HG03558 (cell line): Measurements from ENCODE around the gene ABCA4.

ENCODE experiments used
- ATAC-seq: cut with Tn5 transposase; IDR thresholded peaks from one replicate; pipeline ENCODE4 v1.9.1; 2021; ENCODE audit warnings: moderate number of reproducible peaks; ENCODE audit not compliant: unreplicated experiment; ENCODE audit errors: extremely low read depth

Gene ABCA4

DNA sequence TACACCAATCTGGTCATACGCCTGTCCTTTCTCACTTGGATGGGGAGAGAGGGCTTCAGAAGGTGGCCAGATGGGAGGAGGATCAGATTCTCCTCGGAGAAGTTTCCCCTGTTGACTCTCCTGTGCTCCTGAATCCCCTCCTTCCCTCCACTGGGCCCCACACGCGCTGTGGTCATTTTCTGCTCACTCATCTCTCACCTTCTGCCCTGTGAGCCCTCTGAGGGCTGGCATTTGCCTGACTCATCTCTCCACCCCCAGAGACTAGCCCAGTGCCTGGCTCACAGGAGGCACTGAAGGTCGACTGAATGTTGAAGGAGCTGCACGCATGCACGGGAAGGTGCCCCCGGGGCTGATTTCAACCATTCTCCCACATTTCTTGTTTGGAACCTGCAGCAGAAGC lies 14.2 kb downstream of the ABCA4 start:
- ATAC-seq, result no peak

- ATAC-seq, result no peak
Observed at GRCh38 chr1:94105957-94106529, 14.9 kb downstream of the ABCA4 start.

DNA sequence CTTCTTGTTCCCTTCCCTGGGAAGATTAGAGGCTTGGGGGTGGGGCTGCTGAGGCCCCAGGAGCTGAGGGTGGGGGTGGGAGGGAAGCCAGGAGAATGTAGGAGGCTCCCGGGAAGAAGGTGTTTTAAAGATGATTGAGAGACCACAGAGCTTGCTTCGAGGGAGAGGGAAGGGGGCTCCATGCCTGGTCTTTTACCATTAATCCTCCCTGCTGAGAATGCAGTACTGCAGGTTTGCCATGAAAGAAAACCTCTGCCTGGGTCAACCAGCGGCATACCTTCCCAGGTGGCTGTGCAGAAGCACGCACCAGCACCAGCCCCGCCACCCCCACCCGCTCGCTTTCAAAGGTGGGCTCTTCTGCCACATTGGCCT lies 15.4 kb downstream of the ABCA4 start:
- no peak for ATAC-seq

DNA sequence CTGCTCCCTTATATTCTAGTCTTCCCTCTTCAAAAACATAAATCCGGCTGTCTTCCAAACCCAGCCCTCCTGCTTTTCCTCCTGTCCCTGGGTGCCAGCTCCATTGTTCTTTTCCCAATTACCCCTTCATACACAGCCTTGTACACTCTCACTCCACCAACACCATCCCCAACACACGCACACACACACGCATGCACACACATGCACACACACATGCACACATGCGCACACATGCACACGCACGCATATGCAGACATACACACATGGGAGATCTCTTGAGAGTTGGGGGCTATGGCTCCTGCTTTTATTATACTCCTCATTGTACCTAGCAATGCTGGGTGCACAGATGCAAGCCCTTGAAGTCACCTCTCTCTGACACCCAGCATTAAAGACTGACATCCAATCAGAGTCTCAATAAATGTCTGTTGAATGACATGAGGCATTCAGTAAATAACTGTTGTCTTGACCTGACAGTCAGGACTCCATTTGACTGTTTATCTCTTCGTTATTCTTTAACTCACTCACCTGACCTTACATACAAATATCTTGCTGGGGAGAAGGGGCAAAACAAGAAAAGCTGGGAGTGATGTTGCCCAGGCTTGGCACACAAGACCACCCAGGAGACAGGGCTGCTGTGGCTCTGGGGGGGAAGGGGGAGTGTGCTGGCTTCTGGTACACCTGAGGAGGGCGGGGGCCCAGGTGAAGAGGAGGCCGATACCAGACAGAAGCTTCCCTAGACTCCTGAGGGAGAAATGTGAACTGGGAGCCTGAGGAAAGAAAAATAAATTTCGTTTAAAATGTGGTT lies 16.0 kb downstream of the ABCA4 start:
- ATAC-seq, result no peak

DNA sequence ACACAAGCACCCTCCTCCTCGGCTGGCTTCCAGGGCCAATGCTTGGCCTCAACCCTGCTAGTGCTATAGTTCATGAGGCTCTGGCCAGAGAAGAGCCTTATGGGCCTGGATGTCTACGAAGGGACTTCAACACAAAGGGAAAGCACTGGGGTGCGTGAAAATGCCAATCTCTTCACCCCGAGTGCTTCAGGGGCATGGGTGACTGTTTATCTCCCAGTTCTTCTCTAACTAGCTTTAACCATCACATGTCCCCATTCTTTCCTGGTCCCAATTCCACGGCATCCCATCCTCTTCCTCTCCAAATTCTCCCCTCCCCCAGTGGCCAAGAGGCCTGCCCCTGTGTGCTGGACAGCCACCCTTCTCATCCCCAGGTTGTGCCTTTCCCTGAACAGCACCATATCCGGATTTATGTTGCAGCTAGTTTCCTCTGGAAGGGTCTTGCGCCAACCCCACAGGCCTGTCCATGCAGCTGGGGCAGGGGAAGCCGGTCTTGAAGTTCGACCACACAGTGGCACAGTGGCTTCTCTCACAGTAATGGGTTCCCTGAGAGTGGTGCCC lies 16.7 kb downstream of the ABCA4 start:
- ATAC-seq, result no peak

DNA sequence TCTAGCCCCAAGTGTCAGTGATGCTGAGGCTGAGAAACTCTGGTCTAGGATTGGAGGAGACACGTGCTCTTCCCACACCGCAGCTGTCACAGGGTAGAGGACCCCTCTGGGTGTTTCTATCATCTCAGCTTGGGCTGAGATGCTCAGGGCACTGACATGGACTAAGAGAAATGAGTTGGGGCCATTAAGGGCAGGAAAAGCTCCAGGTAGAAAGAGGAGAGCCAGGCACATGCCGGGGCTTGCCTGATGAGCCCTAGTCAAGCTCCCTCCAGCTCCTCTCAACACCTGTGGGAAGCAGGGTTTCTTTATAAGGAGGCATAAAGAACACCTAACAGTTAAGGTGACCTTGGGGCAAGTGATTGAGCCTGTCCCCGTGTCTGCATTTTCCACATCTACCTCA lies 17.3 kb downstream of the ABCA4 start:
- ATAC-seq, result no peak

DNA sequence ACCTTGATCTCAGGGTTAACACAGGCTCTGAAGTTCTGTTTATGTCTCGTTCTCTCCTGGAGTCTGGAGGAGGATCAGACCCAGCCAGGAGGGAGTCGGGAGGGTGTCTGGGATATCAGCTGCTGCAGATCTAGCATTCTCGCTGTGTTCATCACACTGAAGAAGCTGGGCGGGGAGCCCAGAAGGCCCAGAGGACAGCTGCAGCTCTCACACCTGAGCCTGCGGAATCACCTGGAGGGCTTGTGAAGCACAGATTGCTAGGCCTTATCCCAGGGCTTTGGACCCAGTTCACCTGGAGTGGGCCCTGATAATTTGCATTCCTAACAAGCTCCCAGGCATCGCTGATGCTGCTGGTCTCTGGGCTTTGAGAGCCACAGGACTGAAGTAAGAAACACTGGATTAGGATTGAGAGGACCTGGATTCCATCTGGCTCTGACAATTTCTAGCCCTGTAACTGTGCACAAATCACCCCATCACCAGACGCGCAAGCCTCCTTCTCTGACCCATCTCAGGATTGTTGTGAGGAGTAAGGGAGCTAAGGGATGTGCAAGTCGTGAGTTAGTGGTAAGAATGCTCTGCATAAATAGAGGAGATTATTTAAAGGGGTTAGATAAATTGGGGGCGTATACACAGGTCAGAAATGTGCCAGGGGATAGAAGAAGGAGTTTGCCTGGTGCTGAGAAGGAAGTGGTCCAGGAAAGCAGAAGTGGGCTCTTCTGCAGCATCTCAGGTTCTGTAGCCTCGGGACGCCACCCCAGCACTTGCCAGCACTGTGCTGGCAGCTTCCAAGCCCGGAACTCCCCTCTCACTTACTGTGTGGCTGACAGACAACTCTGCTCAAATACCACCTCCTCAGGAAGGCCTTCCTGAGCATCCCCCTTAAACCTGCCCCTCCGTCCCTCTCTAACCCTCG lies 19.1 kb downstream of the ABCA4 start:
- ATAC-seq, result no peak

- no peak for ATAC-seq
Observed at GRCh38 chr1:94100785-94101612, 19.9 kb downstream of the ABCA4 start.

DNA sequence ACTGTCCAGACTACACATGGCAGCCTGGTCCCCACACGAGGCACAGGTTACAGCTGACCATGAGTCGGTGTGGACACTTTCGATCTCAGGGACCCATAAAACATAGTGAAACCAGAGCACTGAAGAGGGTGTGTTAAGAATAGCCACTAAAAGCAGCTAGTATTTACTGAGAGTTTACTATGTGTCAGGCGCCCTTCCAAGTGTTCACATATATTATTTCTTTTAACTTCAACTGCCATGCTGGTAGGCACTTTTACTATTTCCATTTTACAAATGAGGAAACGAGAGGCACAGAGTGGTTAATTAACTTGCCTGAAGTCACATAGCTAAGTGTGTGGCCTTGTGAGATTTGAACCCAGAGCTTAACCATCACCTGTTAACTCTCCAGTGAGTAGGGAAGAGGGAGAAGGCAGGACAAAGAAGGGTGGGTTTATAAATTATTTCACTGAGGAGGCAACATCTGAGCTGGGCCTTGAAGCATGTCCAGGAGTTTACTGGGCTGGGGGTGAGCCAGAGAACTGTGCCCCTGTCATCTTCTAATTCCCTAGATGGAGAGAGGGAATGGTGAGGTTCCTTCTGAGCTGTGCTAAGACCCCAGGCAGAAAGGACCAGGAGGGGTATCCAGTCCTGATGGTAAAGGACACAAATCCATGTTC lies 20.7 kb downstream of the ABCA4 start:
- no peak for ATAC-seq

- ATAC-seq, result no peak
Observed at GRCh38 chr1:94099303-94099702, 21.6 kb downstream of the ABCA4 start.

DNA sequence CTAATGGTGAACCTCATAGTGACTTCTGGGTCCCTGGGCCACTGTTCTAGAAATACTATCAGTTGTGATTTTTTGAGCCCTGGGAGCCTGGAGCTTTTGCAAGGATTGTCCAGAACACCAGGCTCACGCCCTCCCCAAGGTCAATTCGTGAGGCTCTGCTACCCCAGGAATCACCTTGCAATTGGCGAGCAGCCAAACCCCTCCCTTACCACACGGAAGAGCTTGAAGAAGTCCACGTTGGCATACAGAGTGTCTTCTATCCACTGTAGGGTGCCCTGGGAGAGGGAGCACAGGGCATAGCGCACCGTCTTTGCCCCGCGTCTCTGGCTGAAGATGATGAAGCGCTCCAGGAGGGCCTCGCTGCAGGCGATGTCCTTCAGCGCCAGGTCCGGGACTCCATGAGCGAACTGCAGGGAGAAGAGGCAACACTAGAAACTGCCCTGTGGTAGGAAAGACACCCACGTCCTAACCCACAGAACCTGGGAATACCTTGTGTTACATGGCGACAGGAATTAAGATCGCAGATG lies 22.3 kb downstream of the ABCA4 start:
- no peak for ATAC-seq

- ATAC-seq, result no peak
Observed at GRCh38 chr1:94096797-94097549, 24.0 kb downstream of the ABCA4 start.

GRCh38 chr1:94095744-94096469 lies 25.0 kb downstream of the ABCA4 start:
- ATAC-seq, result no peak

- no peak for ATAC-seq
Observed at GRCh38 chr1:94095112-94095637, 25.8 kb downstream of the ABCA4 start.

DNA sequence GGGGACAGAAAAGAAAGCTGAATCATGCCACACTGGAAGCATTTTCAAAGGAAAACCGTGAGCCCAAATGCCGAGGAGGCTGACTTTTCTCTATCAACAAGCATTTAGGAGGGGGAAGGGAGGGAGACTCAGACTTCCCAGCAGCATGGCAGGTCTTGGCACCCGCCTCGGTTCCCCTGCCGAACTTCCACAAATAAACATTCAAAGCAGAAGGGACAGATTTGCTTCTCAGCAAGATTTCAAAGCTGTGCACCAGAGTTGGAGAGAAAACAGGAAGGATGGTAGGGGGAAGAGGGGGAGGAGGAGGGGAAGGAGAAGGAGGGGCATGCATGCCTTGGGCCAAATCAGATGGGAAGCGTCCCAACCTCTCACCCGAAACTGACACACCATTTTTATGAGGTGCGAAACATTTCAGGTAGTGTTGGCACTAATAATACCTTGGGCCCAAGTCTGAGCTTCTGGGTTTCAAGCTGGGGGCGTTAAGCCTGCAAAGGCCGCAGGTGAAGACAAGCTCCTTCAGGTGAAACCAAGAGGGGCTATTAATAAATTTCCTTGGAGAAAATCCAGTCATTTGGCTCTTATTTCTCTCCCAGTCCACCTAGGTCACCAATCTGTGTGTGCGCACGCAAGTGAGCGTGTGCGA lies 26.4 kb downstream of the ABCA4 start:
- ATAC-seq, result no peak

DNA sequence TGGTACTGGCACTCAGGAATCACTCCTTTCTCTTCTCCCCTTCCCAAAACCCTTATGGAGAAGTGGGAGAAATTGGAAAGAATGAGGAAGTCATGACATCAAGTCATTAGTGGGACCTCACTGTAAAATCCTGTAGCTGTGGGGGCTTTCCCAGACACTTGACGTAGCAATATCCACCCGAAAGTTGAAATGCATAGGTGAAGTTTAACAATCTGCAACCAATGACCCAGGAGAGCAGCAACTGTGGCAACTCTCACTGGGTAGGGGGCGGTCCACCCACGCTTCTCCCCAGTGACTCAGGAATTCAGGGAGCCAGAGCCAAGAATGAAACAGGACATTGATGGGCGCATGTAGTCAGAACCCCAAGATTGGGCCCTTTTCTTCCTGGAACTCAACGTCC lies 27.0 kb downstream of the ABCA4 start:
- ATAC-seq, result no peak

- ATAC-seq, result no peak
Observed at GRCh38 chr1:94093396-94093795, 27.6 kb downstream of the ABCA4 start.
